ENCODE results near the gene NEAT1.

- TF ChIP-seq ELK3 (CRISPR knock-in tag; IDR thresholded peaks at IDR 0.05) (no peak), USF1 (CRISPR knock-in tag; IDR thresholded peaks at IDR 0.05) (no peak), FOS (IDR thresholded peaks at IDR 0.05; ENCODE audit: extremely low read depth, insufficient read length) (no peak), ZMIZ1 (IDR thresholded peaks at IDR 0.05; ENCODE audit: low read depth in 2 of 2, low read length in 2 of 2) (no peak), ATF7 (IDR thresholded peaks at IDR 0.05) (no peak)
These were observed 47.9 kb downstream of the NEAT1 start for GRCh38 chr11:65470433-65471049.

Data from K562 (cell line).